Activated CD4-positive, alpha-beta T cell treated with anti-CD3 and anti-CD28 coated beads, Interleukin-2, Interleukin-4, amounts not matched to agents 100 ng/mL and 50 ng/mL, durations not matched to agents 16 hours and 8 hours (primary cell): Measurements from ENCODE around the gene CARD11.
"Not testable (repeated sequence)": the region's sequence is repeated elsewhere in the genome, so short reads cannot be mapped to it uniquely, and the experiment has no call there.

Experiments used
- DNase-seq: peaks from one replicate; pipeline ENCODE4 v3.0.0-alpha.2; 2020; ENCODE audit warnings: low spot score

CARD11 gene

GRCh38 chr7:2924866-2925840, 118.5 kb downstream of the CARD11 start:
- DNase-seq: no peak

- DNase-seq: no peak
Observed at GRCh38 chr7:2923886-2924574, 119.6 kb downstream of the CARD11 start.

- no peak for DNase-seq
Observed at GRCh38 chr7:2923291-2923781, 120.3 kb downstream of the CARD11 start.

GRCh38 chr7:2922866-2923265, 120.8 kb downstream of the CARD11 start:
- no peak for DNase-seq

GRCh38 chr7:2922348-2922691, 121.3 kb downstream of the CARD11 start:
- DNase-seq: no peak

- no peak for DNase-seq
Observed at GRCh38 chr7:2921653-2922347, 121.9 kb downstream of the CARD11 start.

GRCh38 chr7:2920956-2921652, 122.6 kb downstream of the CARD11 start:
- no peak for DNase-seq

- DNase-seq: not testable (repeated sequence)
Observed at GRCh38 chr7:2920480-2920879, 123.2 kb downstream of the CARD11 start.

- no peak for DNase-seq
Observed at GRCh38 chr7:2920041-2920440, 123.6 kb downstream of the CARD11 start.

- no peak for DNase-seq
Observed at GRCh38 chr7:2919256-2919655, 124.4 kb downstream of the CARD11 start.

- DNase-seq: no peak
Observed at GRCh38 chr7:2918406-2918805, 125.3 kb downstream of the CARD11 start.

- DNase-seq: no peak
Observed at GRCh38 chr7:2915023-2915422, 128.6 kb downstream of the CARD11 start.

GRCh38 chr7:2913760-2914387, 129.8 kb downstream of the CARD11 start:
- no peak for DNase-seq

GRCh38 chr7:2912684-2913439, 130.8 kb downstream of the CARD11 start:
- DNase-seq: no peak

- no peak for DNase-seq
Observed at GRCh38 chr7:2911466-2911865, 132.2 kb downstream of the CARD11 start.

GRCh38 chr7:2909471-2910039, 134.1 kb downstream of the CARD11 start:
- DNase-seq: no peak

GRCh38 chr7:2909043-2909442, 134.6 kb downstream of the CARD11 start:
- no peak for DNase-seq

GRCh38 chr7:2908103-2908683, 135.5 kb downstream of the CARD11 start:
- no peak for DNase-seq

- DNase-seq: no peak
Observed at GRCh38 chr7:2906197-2906931, 137.3 kb downstream of the CARD11 start.
